ENCODE measurements around the gene PPCDC.
A peak's percentile ranks its signal among the peaks of the same experiment; 100 is the strongest.
"Not testable (repeated sequence)": the region's sequence is repeated elsewhere in the genome, so short reads cannot be mapped to it uniquely, and the experiment has no call there.

PPCDC gene

GRCh38 chr15:75073197-75073596 lies 49.8 kb downstream of the PPCDC start:
- no peak for DNase-seq

GRCh38 chr15:75076277-75076676 lies 52.9 kb downstream of the PPCDC start:
- DNase-seq: no peak

GRCh38 chr15:75077551-75077961 lies 54.2 kb downstream of the PPCDC start:
- peak; percentile 20 for DNase-seq

DNA sequence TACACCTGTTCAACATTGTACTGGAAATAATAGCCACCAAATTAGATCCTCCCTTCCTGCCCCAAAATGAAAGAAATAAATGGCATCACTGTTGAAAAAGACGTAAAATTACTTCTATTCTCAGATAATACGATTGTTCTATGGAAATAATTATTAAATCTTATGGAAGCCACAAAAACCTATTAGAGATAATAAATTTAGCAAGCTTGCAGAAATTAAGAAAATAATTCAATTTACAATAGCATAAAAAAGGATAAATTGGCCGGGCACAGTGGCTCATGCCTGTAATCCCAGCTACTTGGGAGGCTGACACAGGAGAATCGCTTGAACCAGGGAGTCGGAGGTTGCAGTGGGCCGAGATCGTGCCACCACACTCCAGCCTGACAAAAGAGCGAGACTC lies 57.8 kb downstream of the PPCDC start:
- DNase-seq: no peak

DNA sequence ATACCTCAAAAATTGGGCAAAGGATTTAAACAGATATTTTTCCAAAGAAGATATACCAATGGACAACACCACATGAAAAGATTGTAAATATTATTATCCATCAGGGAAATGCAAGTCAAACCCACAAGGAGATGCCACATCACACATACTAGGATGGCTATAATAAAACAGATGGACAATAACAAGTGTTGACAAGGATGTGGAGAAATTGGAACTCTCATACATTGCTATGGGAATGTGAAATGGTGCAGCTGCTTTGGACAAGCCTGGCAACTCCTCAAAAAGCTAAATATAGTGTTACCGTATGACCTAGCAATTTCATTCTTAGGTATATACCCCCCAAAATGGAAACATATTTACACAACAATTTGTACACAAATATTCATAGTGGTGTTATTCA lies 59.3 kb downstream of the PPCDC start:
- DNase-seq: no peak

- DNase-seq: not testable (repeated sequence)
Measured at GRCh38 chr15:75085708-75086107, 62.3 kb downstream of the PPCDC start.

- DNase-seq: no peak
Measured at GRCh38 chr15:75089456-75090387, 66.3 kb downstream of the PPCDC start.

DNA sequence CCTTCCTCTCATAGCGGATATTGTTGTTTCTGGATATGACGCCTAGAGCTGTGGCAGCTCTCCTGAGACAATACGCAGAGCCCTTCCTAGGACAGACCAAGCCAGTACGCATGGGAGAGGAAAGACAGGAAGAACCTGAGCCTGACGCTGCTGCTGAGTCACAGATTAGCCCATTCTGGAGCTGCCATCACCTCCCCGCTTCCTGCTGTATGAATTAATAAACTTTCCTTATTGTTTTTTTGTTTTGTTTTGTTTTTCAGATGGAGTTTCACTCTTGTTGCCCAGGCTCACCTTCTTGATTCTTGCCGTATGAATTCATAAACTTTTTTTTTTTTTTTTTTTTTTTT lies 67.0 kb downstream of the PPCDC start:
- DNase-seq: no peak

DNA sequence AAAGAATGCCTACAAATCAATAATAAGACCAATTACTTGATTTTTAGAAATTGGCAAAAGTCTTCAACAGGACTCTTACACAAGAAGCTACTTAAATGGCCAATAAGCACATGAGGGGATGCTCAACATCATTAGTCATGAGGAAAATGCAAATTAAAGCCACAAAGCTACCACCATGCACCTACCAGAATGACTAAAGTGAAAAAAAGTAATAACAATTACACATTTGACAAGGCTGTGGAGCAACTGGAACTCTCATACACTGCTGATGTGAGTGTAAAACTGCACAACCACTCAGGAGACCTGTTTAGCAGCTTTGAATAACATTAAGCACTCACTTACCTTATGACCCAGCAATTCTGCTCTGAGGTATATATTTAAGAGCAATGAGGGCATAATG lies 68.4 kb downstream of the PPCDC start:
- DNase-seq: peak; percentile 71

- DNase-seq: not testable (repeated sequence)
Measured at GRCh38 chr15:75094961-75095478, 71.6 kb downstream of the PPCDC start.

DNA sequence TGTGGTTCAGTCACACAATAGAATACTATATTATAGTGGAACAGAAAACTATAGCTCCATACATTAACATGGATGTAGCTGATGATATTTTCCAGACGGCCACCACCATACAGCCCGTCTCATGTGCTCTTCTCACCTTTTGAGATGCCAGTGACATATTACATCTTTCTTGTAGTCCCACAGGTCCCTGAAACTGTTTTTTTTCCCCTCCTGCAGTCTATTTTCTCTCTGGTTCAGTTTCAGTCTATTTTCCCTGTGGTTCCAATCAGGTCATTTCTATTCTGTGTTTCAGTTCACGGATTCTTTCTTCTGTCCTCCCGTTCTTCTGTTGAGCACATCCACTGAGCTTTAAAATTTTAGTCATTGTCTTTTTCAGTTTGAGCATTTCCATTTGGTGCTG lies 72.2 kb downstream of the PPCDC start:
- no peak for DNase-seq

DNA sequence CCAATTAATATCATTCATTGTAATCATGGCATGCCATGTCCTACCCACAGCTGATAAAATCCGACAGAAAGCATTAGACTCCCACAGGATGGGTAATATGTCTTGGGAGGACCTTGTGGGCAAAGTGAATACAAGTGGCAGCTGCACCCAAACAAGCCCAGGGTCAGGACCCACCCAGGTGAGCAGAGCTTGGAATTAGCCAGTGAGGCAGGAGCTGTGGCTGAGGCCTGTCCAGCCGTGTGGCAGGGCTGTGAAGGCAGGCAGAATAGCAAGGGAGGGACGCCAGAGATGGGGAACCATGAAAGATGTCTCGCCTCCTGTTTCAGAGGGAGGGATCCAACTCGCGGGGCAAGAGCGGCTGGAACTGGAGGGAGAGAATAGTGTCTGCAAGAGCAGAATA lies 74.5 kb downstream of the PPCDC start:
- DNase-seq: no peak

- no peak for DNase-seq
Measured at GRCh38 chr15:75098404-75098803, 75.0 kb downstream of the PPCDC start.

Data from activated CD4-positive, alpha-beta T cell treated with anti-CD3 and anti-CD28 coated beads, Interleukin-2, Interleukin-6, amounts not matched to agents 100 ng/mL and 50 ng/mL, durations not matched to agents 16 hours and 8 hours (primary cell).